Measurements from ENCODE around the gene PSMD6.

GRCh38 chr3:64021922-64022321 lies 1.4 kb downstream of the PSMD6 start:
- TF ChIP-seq CTCF (IDR thresholded peaks at IDR 0.05; ENCODE audit: low read depth, low read length) (no peak), POLR2A (IDR thresholded peaks at IDR 0.05; ENCODE audit: extremely low read depth, insufficient read length) (no peak)
